ENCODE results near the gene FAAP20.

Gene FAAP20

GRCh38 chr1:2229911-2230731 lies 35.5 kb upstream of the FAAP20 start:
- DNase-seq (ENCODE audit: low read depth), result no peak

- DNase-seq (ENCODE audit: low read depth), result no peak
These were observed 34.7 kb upstream of the FAAP20 start for GRCh38 chr1:2229037-2229864.

- peak; percentile 29 for DNase-seq (ENCODE audit: low read depth)
These were observed 34.1 kb upstream of the FAAP20 start for GRCh38 chr1:2228694-2229036.

GRCh38 chr1:2228157-2228594 lies 33.6 kb upstream of the FAAP20 start, which contains the start of gene SKI:
Gene SKI, plus strand, starts transcription at chr1:2228319. Its CDS starts 448 bp downstream, at chr1:2228767.
- no peak for DNase-seq (ENCODE audit: low read depth)

GRCh38 chr1:2227346-2228156 lies 33.0 kb upstream of the FAAP20 start:
- peak; percentile 87 for DNase-seq (ENCODE audit: low read depth)

GRCh38 chr1:2226525-2227345 lies 32.2 kb upstream of the FAAP20 start:
- no peak for DNase-seq (ENCODE audit: low read depth)

GRCh38 chr1:2224631-2225428 lies 30.3 kb upstream of the FAAP20 start:
- DNase-seq (ENCODE audit: low read depth), result no peak

- no peak for DNase-seq (ENCODE audit: low read depth)
These were observed 29.6 kb upstream of the FAAP20 start for GRCh38 chr1:2224170-2224584.

GRCh38 chr1:2221271-2221670 lies 26.7 kb upstream of the FAAP20 start:
- DNase-seq (ENCODE audit: low read depth), result no peak

- no peak for DNase-seq (ENCODE audit: low read depth)
These were observed 22.1 kb upstream of the FAAP20 start for GRCh38 chr1:2216767-2217058.

- no peak for DNase-seq (ENCODE audit: low read depth)
These were observed 21.6 kb upstream of the FAAP20 start for GRCh38 chr1:2215909-2216766.

- no peak for DNase-seq (ENCODE audit: low read depth)
These were observed 20.8 kb upstream of the FAAP20 start for GRCh38 chr1:2215329-2215728.

GRCh38 chr1:2214541-2215241 lies 20.1 kb upstream of the FAAP20 start:
- no peak for DNase-seq (ENCODE audit: low read depth)

GRCh38 chr1:2213576-2214505 lies 19.3 kb upstream of the FAAP20 start:
- DNase-seq (ENCODE audit: low read depth), result no peak

- peak; percentile 48 for DNase-seq (ENCODE audit: low read depth)
These were observed 18.2 kb upstream of the FAAP20 start for GRCh38 chr1:2212532-2213491.

GRCh38 chr1:2212274-2212531 lies 17.6 kb upstream of the FAAP20 start:
- DNase-seq (ENCODE audit: low read depth), result no peak

GRCh38 chr1:2210786-2211185 lies 16.2 kb upstream of the FAAP20 start:
- no peak for DNase-seq (ENCODE audit: low read depth)
